GM12874 (cell line): ENCODE results near the gene PCAT6.

Source experiments
- CTCF ChIP-seq: IDR thresholded peaks from 2 replicates; pipeline ENCODE4 v1.5.1; 2011; ENCODE audit warnings: low read depth, mild to moderate bottlenecking, control low read depth, low read length, moderate library complexity; ENCODE audit not compliant: insufficient read depth

PCAT6 gene

GRCh38 chr1:202854787-202855186 is 44.0 kb downstream of the PCAT6 start:
- TF ChIP-seq CTCF: no peak

GRCh38 chr1:202856014-202856413 is 45.3 kb downstream of the PCAT6 start:
- TF ChIP-seq CTCF: no peak

GRCh38 chr1:202857136-202857610 is 46.4 kb downstream of the PCAT6 start:
- no peak for TF ChIP-seq CTCF

GRCh38 chr1:202858331-202858730 is 47.6 kb downstream of the PCAT6 start:
- no peak for TF ChIP-seq CTCF

GRCh38 chr1:202858789-202859414 is 48.1 kb downstream of the PCAT6 start:
- no peak for TF ChIP-seq CTCF

GRCh38 chr1:202860744-202861419 is 50.1 kb downstream of the PCAT6 start:
- no peak for TF ChIP-seq CTCF
